22Rv1 (cell line): ENCODE data around the gene MEIS2.

Experiments used
- ZFX ChIP-seq: fragments of 450-650 bp; IDR thresholded peaks from 2 replicates; pipeline ENCODE4 v1.6.1; 2017; ENCODE audit warnings: antibody characterized with exemption, borderline replicate concordance
- TF ChIP-seq, protein P1 (sequence below): fragments of 450-650 bp; IDR thresholded peaks from 2 replicates; pipeline ENCODE4 v1.5.1; 2017; ENCODE audit warnings: mild to moderate bottlenecking

DNA sequence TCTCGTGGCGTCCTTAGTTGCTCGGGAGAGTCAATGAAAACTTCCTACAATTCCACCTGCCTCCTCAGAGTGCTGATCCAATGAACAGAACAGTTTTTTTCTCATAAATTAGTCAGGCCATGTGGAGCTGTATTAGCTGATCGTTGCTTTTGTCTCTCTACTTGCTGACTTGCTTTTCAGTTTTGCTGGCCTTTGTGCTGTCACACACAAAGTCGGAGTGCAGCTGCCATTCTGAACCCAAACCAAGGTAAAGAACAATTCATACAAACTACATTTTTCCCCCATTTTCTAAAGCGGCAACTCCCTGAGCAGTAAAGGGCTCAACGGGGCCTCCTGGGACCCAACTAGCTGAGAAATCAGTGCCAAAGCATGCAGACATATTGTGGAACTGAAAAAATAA is 43.1 kb downstream of the MEIS2 start:
- TF ChIP-seq, protein P1, sequence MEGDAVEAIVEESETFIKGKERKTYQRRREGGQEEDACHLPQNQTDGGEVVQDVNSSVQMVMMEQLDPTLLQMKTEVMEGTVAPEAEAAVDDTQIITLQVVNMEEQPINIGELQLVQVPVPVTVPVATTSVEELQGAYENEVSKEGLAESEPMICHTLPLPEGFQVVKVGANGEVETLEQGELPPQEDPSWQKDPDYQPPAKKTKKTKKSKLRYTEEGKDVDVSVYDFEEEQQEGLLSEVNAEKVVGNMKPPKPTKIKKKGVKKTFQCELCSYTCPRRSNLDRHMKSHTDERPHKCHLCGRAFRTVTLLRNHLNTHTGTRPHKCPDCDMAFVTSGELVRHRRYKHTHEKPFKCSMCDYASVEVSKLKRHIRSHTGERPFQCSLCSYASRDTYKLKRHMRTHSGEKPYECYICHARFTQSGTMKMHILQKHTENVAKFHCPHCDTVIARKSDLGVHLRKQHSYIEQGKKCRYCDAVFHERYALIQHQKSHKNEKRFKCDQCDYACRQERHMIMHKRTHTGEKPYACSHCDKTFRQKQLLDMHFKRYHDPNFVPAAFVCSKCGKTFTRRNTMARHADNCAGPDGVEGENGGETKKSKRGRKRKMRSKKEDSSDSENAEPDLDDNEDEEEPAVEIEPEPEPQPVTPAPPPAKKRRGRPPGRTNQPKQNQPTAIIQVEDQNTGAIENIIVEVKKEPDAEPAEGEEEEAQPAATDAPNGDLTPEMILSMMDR, result no peak
- TF ChIP-seq ZFX, result no peak
